Small intestine (tissue), 7 donors: ENCODE measurements around the gene KRT2. TPM values are rescaled to one million over a fixed set of nuclear protein-coding genes. Genes with fewer than 3 reads are reported as not detected.

Experiments
- DNase-seq, 2 donors: peaks; one replicate each; pipeline versions ENCODE4 v3.0.0 to v3.0.0-alpha.2; 2013
- FAIRE-seq: peaks from 2 replicates; lab custom pipeline; 2012; peaks lifted over from hg19 to GRCh38; lab: Jason Lieb, UNC
- H3K27ac ChIP-seq, 3 donors: one replicate each; pipeline ENCODE4 v1.5.1; 2013; ENCODE audit warnings: low read length in 2 of 3, mild to moderate bottlenecking in 2 of 3, control low read depth in 1 of 3, inconsistent platforms in 1 of 3, low read depth in 1 of 3, moderate library complexity in 1 of 3
- H3K27me3 ChIP-seq, 3 donors: one replicate each; pipeline ENCODE4 v1.6.1; 2013; ENCODE audit warnings: low read length in 3 of 3, inconsistent platforms in 1 of 3; ENCODE audit not compliant: control insufficient read depth in 3 of 3, insufficient read depth in 3 of 3
- H3K36me3 ChIP-seq, 3 donors: one replicate each; pipeline ENCODE4 v1.6.1; 2013; ENCODE audit warnings: low read length in 3 of 3, inconsistent platforms in 1 of 3, low read depth in 1 of 3, mild to moderate bottlenecking in 1 of 3, moderate library complexity in 1 of 3; ENCODE audit not compliant: control insufficient read depth in 3 of 3, insufficient read depth in 2 of 3
- H3K4me1 ChIP-seq, 3 donors: one replicate each; pipeline ENCODE4 v1.6.1; 2013; ENCODE audit warnings: low read length in 2 of 3, inconsistent platforms in 1 of 3, low read depth in 1 of 3, mild to moderate bottlenecking in 1 of 3, moderate library complexity in 1 of 3; ENCODE audit not compliant: control insufficient read depth in 3 of 3, insufficient read depth in 2 of 3
- H3K4me3 ChIP-seq, 3 donors: one replicate each; pipeline ENCODE4 v1.5.1; 2013; ENCODE audit warnings: low read length in 3 of 3, control low read depth in 1 of 3, inconsistent platforms in 1 of 3, low read depth in 1 of 3, mild to moderate bottlenecking in 1 of 3, moderate library complexity in 1 of 3
- H3K9me3 ChIP-seq, 2 donors: one replicate each; pipeline ENCODE4 v1.6.1; 2013; ENCODE audit warnings: low read depth in 1 of 2, low read length in 1 of 2; ENCODE audit not compliant: control insufficient read depth in 2 of 2, insufficient read depth in 1 of 2
- WGBS, 3 donors: extraction: QIAGEN DNeasy Blood & Tissue Kit; methylation state at CpG; one replicate each; pipeline ENCODE4 v1.1.7; 2013; 5-methylcytosine and 5-hydroxymethylcytosine counted together
- polyA plus RNA-seq, 4 donors: library from polyadenylated mRNA; stranded (reverse) in 3 of 4; unstranded in 1 of 4; fragments of 200-250 nt in 3 of 4; fragments of 120-200 nt in 1 of 4; gene quantifications; one replicate each; pipeline versions ENCODE4 v1.2.1 to v1.2.3, GENCODE V29; 2013
- donor health status: healthy with polysubstance abuse.
- donor health status: control.
- donor health status: control.
- donor health status: Bipolar disorder and iron deficiency.
- donor health status: healthy.

KRT2 gene
- polyA plus RNA-seq, 4 donors = 1.1 to 2.2 (median 1.1) TPM; not detected in 1

GRCh38 chr12:52682938-52683574 is 31.0 kb upstream of the KRT2 start:
- 68 to 87% (median 86%) methylated on average over 4 of the region's 4 CpGs for WGBS, 3 donors
- no peak overlapping the region for H3K4me3 ChIP-seq
- no peaks in the 10 kb centered on the region for H3K36me3 ChIP-seq
- FAIRE-seq (no peak), DNase-seq (no peak)
- H3K9me3 ChIP-seq = no peaks in the 10 kb centered on the region
- peaks cover 0 to 25% (median 3%) of the 10 kb centered on the region in 3 donors for H3K27me3 ChIP-seq
- no peak overlapping the region for H3K27ac ChIP-seq
- H3K4me1 ChIP-seq = peaks cover 0 to 2% (median 0%) of the 10 kb centered on the region in 3 donors

DNA sequence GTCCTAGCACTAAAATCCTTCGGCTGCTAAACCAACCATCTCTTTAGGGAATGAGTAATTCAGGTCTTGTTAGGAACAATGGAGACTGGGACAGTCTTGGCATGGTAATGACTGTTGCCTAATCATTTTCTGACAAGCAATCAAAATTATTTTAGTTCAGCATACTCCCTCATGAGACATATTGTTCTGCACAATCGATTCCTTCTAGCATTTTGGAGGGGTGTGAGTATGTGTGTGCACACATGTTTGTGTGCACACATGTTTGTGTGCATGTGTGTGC is 30.3 kb upstream of the KRT2 start:
- Histone ChIP-seq H3K9me3 (no peaks in the 10 kb centered on the region), H3K4me3 (no peak overlapping the region), H3K27ac (no peak overlapping the region), H3K36me3 (no peaks in the 10 kb centered on the region), H3K4me1 (no peaks in the 10 kb centered on the region), H3K27me3 (peaks cover 0 to 26% (median under 1%) of the 10 kb centered on the region in 3 donors)
- FAIRE-seq (no peak), DNase-seq (no peak)
- WGBS, 3 donors = 75 to 89% (median 84%) methylated on average over 2 of the region's 2 CpGs

DNA sequence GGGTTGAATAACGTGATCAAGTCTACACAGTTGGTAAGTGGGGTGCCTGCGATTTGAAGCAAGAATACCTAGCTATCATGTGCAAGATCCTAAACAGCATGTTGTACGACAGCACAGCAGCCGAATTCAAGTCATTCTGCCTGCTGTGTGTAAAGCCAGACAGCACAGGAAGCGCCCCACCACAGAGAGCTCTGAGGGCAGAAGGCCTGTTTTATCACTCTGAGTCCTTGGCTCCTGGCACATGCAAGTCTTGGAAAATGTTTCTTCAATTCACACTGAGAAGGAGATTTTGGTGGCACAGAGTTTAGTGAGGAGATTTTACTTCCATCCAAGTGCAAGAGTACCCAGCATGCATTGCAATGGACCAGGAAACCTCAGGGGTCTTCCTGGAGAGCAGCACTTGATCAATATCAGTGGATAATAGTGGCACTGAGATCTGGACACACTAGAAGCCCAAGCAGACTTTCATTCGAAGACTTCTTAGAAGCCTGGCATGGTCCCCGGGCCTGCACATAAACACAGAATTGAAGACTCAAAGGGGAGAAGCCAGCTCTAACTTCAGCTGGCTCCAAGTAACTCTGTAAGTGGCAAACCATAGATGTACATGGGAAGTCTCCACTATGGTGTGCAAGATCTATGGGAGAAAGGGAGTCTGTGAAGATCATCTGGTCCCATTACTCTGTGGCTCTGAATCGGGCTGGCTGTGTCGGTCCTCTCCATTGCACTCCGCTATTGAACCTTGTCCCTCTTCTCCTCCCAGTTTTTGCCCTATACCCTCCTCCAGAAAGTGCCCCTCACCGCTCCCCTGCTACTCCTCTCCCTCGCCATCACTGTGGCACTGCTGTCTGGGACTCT is 29.7 kb upstream of the KRT2 start:
- FAIRE-seq = no peak

GRCh38 chr12:52680363-52680762 is 28.4 kb upstream of the KRT2 start, which contains the start of gene KRT1:
TSS of gene KRT1 (minus strand) at chr12:52680407. CDS start at chr12:52680348, 59 bp downstream.
- Histone ChIP-seq H3K27me3 (peaks cover 0 to 26% (median 0%) of the 10 kb centered on the region in 3 donors), H3K4me3 (no peak within 1 kb of the TSS), H3K36me3 (no peaks in the 10 kb centered on the region), H3K27ac (no peak within 1 kb of the TSS), H3K4me1 (no peaks in the 10 kb centered on the region), H3K9me3 (no peaks in the 10 kb centered on the region)
- FAIRE-seq (no peak), DNase-seq (no peak)
- WGBS, 3 donors = 89 to 96% (median 95%) methylated on average over 3 of the region's 3 CpGs

More for the DNA sequence above, 29.7 kb upstream of the KRT2 start:
- 74 to 80% (median 75%) methylated on average over 12 of the region's 12 CpGs for WGBS, 3 donors
- Histone ChIP-seq H3K4me3 (no peak overlapping the region), H3K36me3 (no peaks in the 10 kb centered on the region), H3K27me3 (peaks cover 0 to 26% (median 0%) of the 10 kb centered on the region in 3 donors), H3K4me1 (no peaks in the 10 kb centered on the region), H3K9me3 (no peaks in the 10 kb centered on the region), H3K27ac (no peak overlapping the region)
- no peak for DNase-seq

DNA sequence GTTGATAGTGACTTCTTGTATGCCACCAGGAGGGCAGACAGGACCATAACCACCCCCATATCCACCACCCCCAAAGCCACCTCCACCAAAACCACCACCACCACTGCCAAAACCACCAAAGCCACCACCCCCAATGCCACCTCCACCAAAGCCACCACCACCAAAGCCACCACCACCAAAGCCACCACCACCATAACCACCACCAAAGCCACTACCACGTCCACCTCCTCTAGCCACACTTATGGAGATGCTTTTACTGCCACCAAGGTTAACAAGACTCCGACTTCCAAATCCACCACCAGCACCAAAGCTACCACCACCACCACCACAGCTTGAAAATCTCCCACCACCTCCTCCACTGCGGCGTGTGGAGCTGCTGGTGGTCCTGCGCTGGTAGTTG is 27.9 kb upstream of the KRT2 start:
- H3K4me3 ChIP-seq = no peak overlapping the region
- H3K4me1 ChIP-seq = no peaks in the 10 kb centered on the region
- FAIRE-seq (no peak), DNase-seq (no peak)
- peaks cover 0 to 26% (median 0%) of the 10 kb centered on the region in 3 donors for H3K27me3 ChIP-seq
- no peaks in the 10 kb centered on the region for H3K9me3 ChIP-seq
- no peaks in the 10 kb centered on the region for H3K36me3 ChIP-seq
- H3K27ac ChIP-seq = no peak overlapping the region
- WGBS, 3 donors = 83 to 93% (median 87%) methylated on average over 5 of the region's 5 CpGs

GRCh38 chr12:52677671-52678070 is 25.7 kb upstream of the KRT2 start:
- H3K36me3 ChIP-seq = no peaks in the 10 kb centered on the region
- DNase-seq (no peak), FAIRE-seq (no peak)
- H3K4me1 ChIP-seq = peaks cover 0 to 3% (median 0%) of the 10 kb centered on the region in 3 donors
- WGBS, 3 donors = 83 to 93% (median 90%) methylated on average over 1 of the region's 1 CpG
- peaks cover 0 to 27% (median 0%) of the 10 kb centered on the region in 3 donors for H3K27me3 ChIP-seq
- H3K27ac ChIP-seq = no peak overlapping the region
- no peak overlapping the region for H3K4me3 ChIP-seq
- no peaks in the 10 kb centered on the region for H3K9me3 ChIP-seq

DNA sequence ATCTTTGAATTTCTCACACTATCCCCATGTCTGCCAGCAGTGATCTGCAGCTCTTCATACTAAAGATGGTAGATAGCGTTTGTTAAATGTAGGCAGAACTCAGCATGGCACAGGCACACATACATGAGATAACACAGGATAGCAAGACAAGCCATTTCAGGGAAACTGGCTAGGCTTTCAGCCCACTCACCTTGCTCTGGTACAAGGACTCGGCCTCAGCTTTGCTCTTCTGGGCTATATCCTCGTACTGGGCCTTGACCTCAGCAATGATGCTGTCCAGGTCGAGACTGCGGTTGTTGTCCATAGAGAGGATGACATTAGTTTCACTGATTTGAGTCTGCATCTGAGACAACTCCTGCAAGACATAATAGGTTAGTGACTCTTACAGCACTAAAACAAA is 25.1 kb upstream of the KRT2 start:
- Histone ChIP-seq H3K27ac (no peak overlapping the region), H3K4me3 (no peak overlapping the region), H3K4me1 (peaks cover 0 to 3% (median 0%) of the 10 kb centered on the region in 3 donors), H3K9me3 (no peaks in the 10 kb centered on the region), H3K27me3 (peaks cover 0 to 26% (median 0%) of the 10 kb centered on the region in 3 donors), H3K36me3 (no peaks in the 10 kb centered on the region)
- FAIRE-seq (no peak), DNase-seq (no peak)
- 84 to 93% (median 88%) methylated on average over 5 of the region's 5 CpGs for WGBS, 3 donors

DNA sequence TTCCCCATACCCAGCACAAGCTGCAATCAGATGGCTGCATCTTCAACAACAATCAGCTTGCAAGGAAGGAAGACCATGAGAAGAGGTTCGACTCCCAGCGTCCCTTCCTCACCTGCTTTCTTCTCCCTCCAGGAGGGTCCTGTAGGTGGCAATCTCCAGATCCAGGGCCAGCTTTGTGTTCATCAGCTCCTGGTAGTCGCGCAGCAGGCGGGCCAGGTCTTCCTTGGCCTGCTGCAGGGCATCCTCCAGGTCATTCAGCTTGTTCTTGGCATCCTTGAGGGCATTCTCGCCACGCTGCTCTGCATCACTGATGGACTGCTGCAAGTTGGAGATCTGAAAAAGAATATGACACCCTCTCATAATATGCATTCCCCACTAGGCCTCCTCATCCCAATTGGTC is 24.2 kb upstream of the KRT2 start:
- 91 to 96% (median 93%) methylated on average over 7 of the region's 7 CpGs for WGBS, 3 donors
- H3K4me3 ChIP-seq = no peak overlapping the region
- DNase-seq (no peak), FAIRE-seq (no peak)
- no peaks in the 10 kb centered on the region for H3K9me3 ChIP-seq
- peaks cover 0 to 24% (median 0%) of the 10 kb centered on the region in 3 donors for H3K27me3 ChIP-seq
- no peaks in the 10 kb centered on the region for H3K36me3 ChIP-seq
- H3K4me1 ChIP-seq = peaks cover 0 to 3% (median 0%) of the 10 kb centered on the region in 3 donors
- no peak overlapping the region for H3K27ac ChIP-seq
